Kidney tubule cell (primary cell): ENCODE results near the gene LDHB.
"Not testable (repeated sequence)": the region's sequence is repeated elsewhere in the genome, so short reads cannot be mapped to it uniquely, and the experiment has no call there.

Source experiments
- DNase-seq: peaks from one replicate; pipeline ENCODE4 v3.0.0-alpha.2; 2018; ENCODE audit warnings: low spot score

Gene LDHB

DNA sequence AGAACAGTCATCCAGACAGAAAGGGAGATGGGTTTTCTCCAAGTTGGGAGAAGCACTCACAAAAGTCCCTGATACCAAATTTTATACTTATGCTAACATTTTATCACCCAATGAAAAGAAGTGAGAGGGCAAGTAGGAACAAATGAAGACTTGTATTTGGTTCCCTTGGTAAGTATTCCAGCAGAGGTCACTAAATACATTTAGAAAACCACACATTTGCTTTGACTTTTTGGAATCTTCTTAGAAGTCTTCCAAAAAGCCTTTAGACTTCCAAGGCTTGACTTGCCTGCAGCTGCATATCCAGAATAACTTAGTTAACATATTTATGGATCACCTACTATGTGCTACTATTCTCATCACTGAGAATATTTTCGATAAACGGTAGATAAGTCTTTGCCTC, 49.9 kb downstream of the LDHB start:
- DNase-seq: peak; percentile 35

- DNase-seq: no peak
Measured at GRCh38 chr12:21606175-21606574, 51.5 kb downstream of the LDHB start.

GRCh38 chr12:21604245-21605101, 53.2 kb downstream of the LDHB start, which contains the start of gene GYS2:
Gene GYS2, minus strand, starts transcription at chr12:21604847. Its CDS starts 255 bp downstream, at chr12:21604592.
- DNase-seq: no peak

DNA sequence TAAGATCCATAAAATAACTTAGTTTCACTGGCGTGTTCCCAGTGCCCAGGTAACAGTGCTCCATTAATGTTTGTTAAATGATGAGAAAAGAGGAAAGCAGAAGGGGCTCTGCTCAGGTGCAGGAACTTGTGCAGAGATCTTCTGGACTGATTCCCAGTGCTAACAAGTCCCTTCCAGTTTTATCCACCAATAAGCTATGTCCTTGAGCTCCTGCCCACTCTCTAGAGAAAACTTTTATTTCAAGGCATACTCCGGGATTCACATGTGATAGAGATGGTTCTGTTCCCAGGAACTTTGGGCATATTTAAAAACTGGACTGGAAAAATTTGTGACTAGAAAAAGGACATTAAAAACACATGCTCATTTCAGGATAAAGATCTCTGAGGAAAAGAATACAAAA, 54.9 kb downstream of the LDHB start:
- DNase-seq: no peak

- DNase-seq: no peak
Measured at GRCh38 chr12:21600196-21600595, 57.4 kb downstream of the LDHB start.

DNA sequence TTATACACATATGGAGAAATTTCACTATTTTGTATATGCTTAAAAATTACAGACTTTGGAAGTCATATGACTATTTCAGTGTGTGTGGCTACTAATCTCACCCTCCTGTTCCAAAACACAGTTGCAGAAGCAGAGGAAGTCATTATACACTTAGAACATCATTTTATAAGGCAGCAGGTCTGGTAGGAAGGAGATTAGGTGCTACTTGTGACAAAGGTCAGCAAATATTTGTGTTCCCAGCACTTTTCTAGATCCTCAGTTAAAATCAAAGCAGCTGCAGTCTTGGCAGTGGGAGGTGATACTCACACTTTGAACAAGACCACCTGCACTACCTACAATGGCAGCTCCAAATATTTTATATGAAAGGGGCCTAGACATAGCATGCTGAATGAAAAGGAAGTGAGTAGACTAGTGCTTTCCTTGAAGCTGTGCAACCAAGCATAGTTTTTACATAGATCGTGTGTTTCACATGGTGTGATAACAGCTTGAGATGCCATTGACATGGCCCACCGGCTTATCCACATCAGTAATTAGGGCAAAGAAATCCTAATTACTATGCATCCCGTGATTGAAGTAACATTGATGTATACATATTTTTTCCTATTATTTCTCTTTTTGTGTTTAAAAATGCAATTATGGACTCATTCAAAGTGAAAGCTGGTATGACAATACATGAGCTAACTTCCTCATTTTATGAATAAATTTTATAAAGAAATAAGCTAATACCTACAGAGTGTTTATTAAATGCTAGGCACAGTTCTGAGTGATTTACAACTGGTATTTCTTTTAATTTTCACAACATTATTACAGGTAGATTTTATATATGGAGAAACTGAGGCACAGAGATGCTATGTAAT, 58.3 kb downstream of the LDHB start:
- no peak for DNase-seq

DNA sequence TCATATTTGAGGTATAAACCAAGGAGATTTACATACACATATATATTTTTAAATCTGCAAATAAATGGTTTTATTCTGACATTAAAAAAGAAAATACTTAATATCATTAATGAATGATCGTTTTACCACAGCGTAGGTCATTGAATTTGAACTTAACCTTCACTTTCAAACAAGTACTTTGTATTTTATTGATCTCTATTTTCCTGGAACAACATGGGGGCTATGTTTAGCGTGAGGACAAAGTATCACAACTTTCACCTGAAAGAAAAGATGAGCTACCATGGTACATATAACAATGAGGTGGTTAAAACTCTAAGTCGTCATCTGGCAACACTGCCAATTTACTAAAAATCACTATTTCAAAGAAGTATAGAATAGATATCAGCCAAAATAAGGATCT, 59.0 kb downstream of the LDHB start:
- no peak for DNase-seq

DNA sequence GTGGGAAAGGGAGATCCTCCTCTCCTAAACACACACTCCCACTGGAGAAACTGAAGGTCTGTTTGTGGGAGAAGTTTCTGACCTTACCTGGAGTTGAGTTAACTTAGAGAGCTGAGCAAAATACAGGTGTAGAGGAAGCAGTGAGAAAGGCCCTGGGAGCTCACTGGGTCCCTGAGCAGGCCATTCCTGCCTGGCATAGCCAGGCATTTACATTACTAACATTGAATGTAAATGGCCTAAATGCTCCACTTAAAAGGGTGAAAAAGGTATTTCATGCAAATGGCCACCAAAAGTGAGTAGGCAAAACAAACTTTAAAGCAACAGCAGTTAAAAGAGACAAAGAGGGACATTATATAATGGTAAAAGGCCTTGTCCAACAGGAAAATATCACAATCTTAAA, 62.3 kb downstream of the LDHB start:
- DNase-seq: not testable (repeated sequence)

DNA sequence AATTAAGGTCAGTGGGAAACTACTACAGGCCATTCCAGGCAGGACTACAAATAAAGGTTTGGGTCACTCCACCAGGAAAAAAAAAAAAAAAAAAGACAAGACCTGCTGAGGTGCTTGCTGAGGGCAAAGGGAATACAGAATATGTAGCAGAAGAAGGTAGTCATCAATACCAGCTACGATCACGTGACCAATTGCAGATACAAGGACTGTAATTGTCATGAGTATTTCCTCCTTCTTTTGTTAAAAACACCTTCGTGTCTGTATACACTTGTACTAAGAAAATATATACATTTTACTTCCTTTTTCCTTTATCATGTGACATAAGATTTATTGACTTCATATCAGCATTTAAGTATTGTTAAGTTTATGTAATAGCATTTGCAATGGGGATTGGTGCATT, 72.2 kb downstream of the LDHB start:
- no peak for DNase-seq
